Measurements from ENCODE around the gene FOXI1.
"Not testable (repeated sequence)": the region's sequence is repeated elsewhere in the genome, so short reads cannot be mapped to it uniquely, and the experiment has no call there.

FOXI1 gene

DNA sequence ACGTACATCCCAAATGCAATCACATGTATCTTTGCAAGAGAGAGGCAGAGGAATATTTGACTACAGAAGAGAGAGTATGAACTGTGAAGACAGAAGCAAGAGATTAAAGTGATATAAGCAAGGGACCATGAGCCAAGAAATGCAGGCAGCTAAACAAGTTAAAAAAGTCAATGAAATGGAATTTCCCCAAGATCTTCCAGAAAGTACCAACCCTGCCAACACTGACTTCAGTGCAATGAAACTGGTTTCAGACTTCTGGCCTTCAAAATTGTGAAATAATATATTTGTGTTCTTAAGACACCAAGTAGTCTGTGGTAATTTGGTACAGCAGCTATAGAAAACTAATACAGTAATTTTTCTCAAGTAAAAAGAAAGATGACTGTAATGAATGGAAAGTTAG, 20.9 kb downstream of the FOXI1 start:
- DNase-seq (ENCODE audit: low read depth) = no peak

DNA sequence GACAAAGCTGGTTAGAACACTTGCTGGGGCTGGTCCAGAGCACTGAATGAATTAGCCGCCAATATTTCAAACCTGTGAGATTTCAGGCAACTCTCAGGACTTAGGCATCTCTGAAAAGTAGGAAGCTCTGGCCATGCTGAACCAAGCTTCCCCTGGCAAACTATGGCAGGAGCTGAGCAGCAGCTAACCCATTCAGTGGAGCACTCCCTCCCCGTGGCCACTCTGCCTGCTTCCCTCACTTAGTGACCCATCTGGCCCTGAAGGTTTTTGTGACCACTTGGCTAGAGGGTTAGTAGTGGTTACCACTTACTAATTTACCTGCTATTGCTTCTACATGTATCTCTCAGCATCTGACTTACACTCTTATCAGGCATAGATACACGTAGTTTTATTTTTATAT, 25.5 kb downstream of the FOXI1 start:
- DNase-seq (ENCODE audit: low read depth) = no peak

DNA sequence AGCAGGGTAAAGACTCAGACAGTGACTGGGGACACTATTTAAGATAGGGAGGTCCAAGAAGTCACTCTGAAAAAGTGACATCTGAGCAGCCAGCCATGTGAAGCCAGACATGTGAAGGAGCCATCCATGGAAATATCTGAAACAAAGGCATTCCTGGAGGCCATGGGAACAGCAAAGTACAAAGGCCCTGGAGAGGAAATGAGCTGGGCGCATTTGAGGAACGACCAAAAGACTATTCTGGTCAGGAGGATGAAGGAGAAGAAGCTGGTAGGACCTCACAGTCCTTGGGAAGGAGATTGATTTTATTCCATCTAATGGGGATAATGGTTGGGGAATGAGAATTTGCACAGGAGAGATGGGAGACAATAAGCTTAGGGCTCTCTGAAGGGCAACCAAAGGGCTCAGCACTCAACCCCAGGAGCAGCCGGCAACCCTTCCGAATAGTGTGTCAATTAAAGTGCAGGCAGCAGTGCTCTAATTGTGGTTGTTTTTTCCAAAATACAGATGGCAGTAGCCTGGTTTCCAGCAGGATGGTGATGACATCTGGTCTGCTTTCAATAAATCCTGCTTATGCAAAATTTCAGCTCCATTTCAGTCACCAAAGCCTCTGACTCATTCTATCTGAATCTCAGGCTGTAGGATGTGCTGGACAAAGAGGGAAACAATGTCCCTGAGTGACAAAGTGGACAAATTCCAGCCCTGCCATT, 26.7 kb downstream of the FOXI1 start:
- no peak for DNase-seq (ENCODE audit: low read depth)

DNA sequence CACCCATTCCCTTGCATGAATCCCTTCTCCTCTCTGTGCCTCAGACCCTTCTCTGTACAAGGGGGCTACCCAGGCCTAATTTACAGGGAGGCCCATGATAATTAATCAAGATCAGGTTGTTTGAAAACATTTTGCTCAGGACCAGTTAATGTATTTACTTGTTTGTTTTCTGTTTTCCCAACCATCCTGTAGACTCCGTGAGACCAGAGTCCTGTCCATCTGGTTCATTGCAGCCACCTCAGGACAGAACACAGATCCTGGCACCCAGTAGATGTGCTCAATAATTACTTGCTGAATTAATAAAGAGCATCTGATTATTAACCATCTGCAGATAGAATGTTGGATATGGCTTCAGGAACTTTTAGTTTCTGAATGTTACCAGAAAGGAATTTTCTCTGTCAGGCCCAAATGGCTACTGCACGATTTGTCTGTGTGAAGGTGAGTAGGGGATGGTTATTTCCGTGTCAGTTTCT, 27.3 kb downstream of the FOXI1 start:
- DNase-seq (ENCODE audit: low read depth) = no peak

DNA sequence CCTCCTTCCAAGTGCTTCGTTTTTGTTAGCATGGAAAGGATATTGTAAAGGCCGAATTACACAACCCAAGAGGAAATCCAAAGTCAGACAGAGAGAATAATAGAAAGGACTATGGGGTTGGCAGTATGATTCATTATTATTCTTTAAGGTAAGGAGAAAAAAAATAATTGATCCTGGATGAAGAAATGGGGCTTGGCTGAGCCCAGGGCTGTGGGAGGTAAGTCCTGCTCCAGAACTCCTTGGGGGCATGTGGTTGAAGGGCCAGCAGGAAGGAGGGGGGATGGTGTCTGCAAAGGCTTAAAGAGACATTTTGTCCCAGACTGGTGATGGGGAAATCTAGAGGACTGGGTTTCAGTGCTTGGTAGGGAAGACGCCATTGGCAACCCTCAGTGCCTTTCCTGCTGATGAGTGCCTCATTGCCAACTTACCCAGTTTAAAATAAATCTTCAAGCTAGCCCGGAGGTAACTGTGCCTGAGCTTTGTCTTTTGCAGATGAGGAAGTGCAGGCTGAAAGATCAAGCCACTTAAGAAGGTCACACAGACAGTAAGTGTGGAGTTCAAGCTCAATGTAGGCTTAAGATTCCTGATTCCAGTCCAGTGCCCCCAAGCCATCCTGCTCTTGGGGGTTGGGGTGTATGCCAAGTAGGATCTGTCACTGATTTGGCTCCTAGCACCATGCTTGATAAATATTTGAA, 30.2 kb downstream of the FOXI1 start:
- DNase-seq (ENCODE audit: low read depth) = no peak

DNA sequence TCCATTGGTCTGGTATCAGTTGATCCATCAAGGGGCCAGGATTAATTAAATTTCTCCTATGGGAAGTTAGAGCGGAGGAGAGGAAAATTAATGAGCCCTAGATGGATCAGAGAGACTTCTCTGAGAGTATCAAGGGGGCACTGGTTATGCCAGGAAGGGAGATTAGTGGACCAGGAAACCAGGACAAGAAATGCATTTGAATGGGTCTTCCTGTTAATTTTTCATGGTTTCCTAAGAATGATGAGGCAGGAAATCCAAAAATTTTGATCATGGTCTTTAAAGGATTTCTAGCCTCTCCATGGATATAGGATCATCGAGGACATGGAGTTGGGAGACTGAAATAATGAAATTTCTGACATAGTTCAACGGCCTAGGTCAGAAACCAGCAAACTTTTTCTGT, 30.8 kb downstream of the FOXI1 start:
- no peak for DNase-seq (ENCODE audit: low read depth)

DNA sequence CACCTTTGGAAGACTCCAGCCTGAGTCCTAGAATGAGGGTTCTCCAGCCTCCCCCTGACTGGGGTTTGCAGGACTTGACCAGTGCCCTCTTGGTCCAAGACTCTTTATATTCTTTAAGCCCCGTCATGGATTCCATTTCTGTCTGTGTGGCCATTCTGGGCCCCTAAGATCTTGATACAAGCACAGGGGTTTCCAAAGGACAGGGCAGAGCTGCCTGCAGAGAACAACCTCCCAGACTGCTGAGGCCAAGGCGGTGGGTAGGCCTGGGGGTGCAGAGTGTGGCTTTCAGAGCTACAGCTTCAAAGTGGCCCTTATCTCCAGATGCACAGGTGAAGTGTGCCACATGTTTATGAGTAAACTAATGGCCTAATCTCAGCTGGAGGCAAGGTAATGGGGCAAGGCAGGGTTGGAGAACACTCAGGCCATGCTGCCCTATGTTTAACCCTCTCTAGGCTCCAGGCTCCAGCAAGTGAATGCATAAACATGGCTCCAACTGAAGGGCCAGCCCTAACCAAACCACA, 32.1 kb downstream of the FOXI1 start:
- DNase-seq (ENCODE audit: low read depth) = no peak

GRCh38 chr5:170138273-170138672, 32.6 kb downstream of the FOXI1 start:
- no peak for DNase-seq (ENCODE audit: low read depth)

- no peak for DNase-seq (ENCODE audit: low read depth)
Observed at GRCh38 chr5:170139786-170140335, 34.2 kb downstream of the FOXI1 start.

DNA sequence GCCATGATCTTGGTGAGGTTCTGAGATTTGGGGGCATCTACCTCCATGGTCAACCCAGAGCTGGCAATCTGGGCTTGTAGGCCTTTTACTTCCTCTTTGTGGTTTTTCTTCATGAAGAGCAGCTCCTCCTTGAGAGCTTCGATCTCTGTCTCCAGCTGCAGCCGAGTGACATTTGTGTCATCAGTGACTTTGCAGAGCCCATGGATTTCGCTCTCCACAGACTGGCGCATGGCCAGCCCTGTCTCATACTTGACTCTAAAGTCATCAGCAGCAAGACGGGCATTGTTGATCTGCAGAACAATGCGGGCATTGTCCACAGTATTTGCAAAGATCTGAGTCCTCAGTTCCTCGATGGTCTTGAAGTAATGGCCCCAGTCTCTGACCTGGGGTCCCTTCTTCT, 35.5 kb downstream of the FOXI1 start:
- not testable (repeated sequence) for DNase-seq (ENCODE audit: low read depth)

GRCh38 chr5:170141636-170142035, 35.9 kb downstream of the FOXI1 start:
- no peak for DNase-seq (ENCODE audit: low read depth)

- DNase-seq (ENCODE audit: low read depth) = no peak
Observed at GRCh38 chr5:170142196-170142595, 36.5 kb downstream of the FOXI1 start.

DNA sequence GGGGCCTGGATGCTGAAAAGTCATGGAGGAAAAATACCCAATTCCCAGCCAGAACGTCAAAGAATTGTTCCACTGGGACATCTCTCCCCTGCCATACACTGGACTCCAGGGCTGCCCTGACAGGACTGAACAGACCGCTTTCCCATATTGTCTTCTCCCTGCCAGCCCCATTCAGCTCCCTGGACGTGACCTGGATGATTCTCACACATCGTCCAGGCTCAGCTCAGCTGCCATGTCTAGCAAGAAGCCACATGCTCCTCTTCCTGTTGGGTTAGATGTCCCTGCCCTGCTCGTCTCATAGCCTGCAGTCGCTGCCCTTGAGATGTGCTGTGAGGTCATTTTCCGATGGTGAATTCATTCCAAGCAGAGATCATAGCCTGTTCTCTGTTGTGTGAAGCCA, 37.4 kb downstream of the FOXI1 start:
- no peak for DNase-seq (ENCODE audit: low read depth)

DNA sequence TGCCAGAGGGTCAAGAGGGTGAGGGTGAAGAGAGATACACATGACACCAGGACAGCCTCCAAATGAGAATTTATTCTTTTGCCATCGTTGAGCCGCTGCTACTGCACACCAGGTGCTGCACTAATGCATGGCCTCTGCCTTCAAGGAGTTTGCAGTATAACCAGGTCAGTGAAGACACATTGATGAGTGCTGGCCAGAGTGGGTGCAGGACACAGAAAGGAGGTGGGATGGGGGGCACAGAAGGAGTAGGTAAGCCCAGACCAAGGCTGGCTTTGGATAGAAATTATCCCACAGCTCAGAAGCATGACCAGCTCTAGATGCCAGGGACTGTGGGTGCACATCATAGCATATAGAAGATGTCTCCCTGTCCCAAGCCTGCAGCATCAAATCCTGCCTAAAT, 38.0 kb downstream of the FOXI1 start:
- DNase-seq (ENCODE audit: low read depth) = no peak

DNA sequence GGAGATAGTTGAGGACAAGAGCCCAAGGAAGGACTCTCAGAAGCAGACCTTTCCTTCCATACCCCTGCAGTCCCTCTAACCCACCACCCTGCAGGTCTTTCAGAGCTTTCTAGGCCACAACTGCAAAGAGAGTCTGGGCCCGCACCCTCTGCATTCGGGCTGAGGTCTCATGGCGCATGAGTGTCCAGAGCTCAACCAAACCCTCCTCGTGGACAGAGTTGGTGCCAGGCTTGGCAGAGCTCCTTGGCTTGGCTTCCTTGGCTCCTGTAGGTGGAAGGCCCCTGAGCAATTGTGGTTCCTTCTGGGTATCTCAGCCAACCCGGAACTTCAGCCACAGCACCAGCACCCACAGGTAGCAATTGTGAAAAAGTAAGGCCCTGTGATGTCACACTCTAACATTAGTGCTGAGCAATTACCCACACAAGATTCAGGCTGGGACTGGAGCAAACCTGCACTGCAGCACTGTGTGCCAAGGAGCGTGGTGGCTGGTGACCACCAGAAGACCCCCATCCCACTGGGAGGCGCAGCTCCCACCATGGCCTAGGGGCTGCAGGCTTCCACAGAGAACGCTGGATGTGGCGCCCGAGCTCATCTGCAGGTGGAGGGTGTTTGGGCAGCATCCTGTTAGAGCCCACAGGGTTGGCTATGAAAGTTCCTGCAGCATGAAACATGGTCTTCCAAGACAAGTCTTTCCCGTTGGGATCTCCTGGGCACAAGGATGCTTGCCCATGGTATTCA, 38.8 kb downstream of the FOXI1 start:
- no peak for DNase-seq (ENCODE audit: low read depth)

GRCh38 chr5:170145462-170145861, 39.8 kb downstream of the FOXI1 start:
- DNase-seq (ENCODE audit: low read depth) = no peak

DNA sequence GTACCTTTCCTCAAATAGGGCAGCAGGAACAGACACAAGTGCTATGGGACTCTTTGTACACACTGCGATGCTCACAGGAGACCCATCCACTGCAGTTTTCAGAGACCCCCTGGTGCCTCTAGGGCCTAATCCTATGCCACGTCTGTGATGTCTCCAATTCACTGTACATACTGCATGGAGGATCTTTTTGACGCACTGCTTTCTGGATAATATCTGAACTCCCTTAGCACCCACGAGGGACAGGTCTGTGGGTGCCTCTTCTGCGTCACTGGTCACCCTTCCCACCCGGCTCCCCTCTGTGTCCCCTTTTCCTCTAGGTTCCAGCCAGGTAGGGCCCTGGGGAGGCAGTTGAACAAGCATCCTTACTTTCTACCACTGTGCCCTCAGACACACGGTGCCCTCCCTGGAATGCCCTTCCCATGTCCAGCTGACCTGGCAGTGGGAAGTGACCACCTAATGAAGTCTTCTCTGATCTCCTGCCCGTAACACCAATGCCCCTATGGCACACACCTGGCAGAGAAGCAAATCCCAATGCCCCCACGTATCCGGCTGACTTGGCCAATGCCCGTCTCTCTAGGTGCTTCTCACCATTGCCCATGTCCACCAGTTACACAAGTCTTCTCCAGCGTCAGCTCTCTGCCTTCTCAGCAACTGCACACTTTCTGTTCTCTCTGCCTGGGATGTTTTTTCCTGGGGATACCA, 41.5 kb downstream of the FOXI1 start:
- DNase-seq (ENCODE audit: low read depth) = no peak

DNA sequence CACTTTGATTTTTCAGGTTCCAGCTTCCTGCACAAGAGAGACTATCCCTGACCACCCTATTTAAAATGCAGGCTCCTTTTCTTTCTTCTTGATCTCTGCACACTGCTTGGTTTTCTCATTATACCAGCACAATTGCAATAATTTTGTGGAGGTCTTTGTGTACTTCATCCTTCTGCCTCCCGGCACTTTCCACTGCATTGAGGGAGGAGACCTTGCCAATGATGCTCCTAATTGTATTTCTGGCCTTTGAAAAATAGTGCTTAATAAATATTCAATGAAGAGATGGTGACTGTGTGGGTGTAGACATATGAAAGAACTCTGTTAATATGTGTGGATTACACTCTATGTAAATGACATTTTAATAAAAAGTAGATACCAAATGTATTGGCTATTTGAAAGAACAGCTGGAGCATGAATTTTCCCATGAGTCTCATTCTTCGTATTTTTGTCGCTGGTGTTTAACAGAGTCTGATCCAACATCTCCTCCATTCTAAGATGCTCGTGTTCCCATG, 42.1 kb downstream of the FOXI1 start:
- DNase-seq (ENCODE audit: low read depth) = no peak

- no peak for DNase-seq (ENCODE audit: low read depth)
Observed at GRCh38 chr5:170148430-170149205, 42.9 kb downstream of the FOXI1 start.

DNA sequence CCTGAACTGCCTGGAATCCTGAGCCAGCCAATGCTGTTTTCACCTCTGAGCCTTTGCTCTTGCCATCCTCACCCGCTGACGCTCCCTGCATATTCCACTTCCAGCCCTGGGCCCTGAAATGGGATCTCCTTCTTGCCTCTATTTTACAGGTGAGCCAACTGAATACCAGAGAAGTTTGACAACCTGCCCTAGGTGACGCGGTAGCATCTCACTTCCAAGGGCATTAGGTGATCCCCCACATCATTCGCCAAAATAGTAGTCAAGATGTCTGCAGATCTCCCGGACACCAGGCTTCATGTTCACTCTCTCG, 43.5 kb downstream of the FOXI1 start:
- no peak for DNase-seq (ENCODE audit: low read depth)

GRCh38 chr5:170150713-170151096, 45.0 kb downstream of the FOXI1 start:
- DNase-seq (ENCODE audit: low read depth) = no peak

All from T follicular helper cell (primary cell).